ENCODE data around the gene SMC1A. TPM values are rescaled to one million over a fixed set of nuclear protein-coding genes. Genes with fewer than 3 reads are reported as not detected.

Gene SMC1A
- total RNA-seq, 1 donor from 2014 or later = 42.8 TPM

GRCh38 chrX:53340852-53341645, 81.4 kb downstream of the SMC1A start:
- DNase-seq (ENCODE audit: low spot score) = no peak
- Mint-ChIP-seq H3K36me3 (ENCODE audit: low read depth) (no peaks in the 10 kb centered on the region), H3K9me3 (ENCODE audit: low read depth) (no peaks in the 10 kb centered on the region), H3K27me3 (ENCODE audit: low read depth) (no peaks in the 10 kb centered on the region), H3K27ac (ENCODE audit: unreplicated experiment) (no peak overlapping the region), H3K4me1 (ENCODE audit: low read depth) (no peaks in the 10 kb centered on the region), H3K4me3 (ENCODE audit: unreplicated experiment) (no peak overlapping the region)
- TF ChIP-seq CTCF (IDR thresholded peaks at IDR 0.05) = no peak

- no peak for DNase-seq (ENCODE audit: low spot score)
- Mint-ChIP-seq H3K36me3 (ENCODE audit: low read depth) (no peaks in the 10 kb centered on the region), H3K27me3 (ENCODE audit: low read depth) (peaks cover 14% of the 10 kb centered on the region), H3K27ac (ENCODE audit: unreplicated experiment) (no peak overlapping the region), H3K4me1 (ENCODE audit: low read depth) (no peaks in the 10 kb centered on the region), H3K9me3 (ENCODE audit: low read depth) (peaks cover 2% of the 10 kb centered on the region), H3K4me3 (ENCODE audit: unreplicated experiment) (no peak overlapping the region)
- TF ChIP-seq CTCF (IDR thresholded peaks at IDR 0.05) = no peak
These were observed 85.4 kb downstream of the SMC1A start for GRCh38 chrX:53337101-53337500.

GRCh38 chrX:53333853-53334252, 88.6 kb downstream of the SMC1A start:
- TF ChIP-seq CTCF (IDR thresholded peaks at IDR 0.05) = no peak
- Mint-ChIP-seq H3K4me1 (ENCODE audit: low read depth) (no peaks in the 10 kb centered on the region), H3K9me3 (ENCODE audit: low read depth) (peaks cover 2% of the 10 kb centered on the region), H3K27me3 (ENCODE audit: low read depth) (peaks cover 14% of the 10 kb centered on the region), H3K27ac (ENCODE audit: unreplicated experiment) (no peak overlapping the region), H3K36me3 (ENCODE audit: low read depth) (no peaks in the 10 kb centered on the region), H3K4me3 (ENCODE audit: unreplicated experiment) (no peak overlapping the region)
- DNase-seq (ENCODE audit: low spot score) = no peak

DNA sequence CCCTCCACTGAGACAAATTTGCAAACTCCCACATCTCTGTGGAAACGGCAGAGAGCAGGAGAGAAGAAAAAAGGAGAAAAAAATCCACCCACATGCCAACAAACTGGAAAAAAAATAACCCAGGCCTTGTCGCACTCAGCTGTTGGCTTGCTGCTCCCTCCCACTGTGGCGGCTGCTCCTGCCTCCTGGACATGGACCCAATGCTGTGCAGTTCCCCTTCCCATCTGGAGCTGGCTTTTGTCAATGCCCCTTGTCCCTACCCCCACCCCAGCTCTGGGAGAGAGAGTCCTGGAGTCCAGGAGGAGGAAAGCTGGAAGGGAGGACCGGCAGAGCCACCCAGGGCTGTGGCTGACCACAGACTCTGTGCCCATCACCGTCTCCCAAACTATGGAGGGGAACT, 90.2 kb downstream of the SMC1A start:
- no peak for DNase-seq (ENCODE audit: low spot score)
- no peak for TF ChIP-seq CTCF (IDR thresholded peaks at IDR 0.05)
- peaks cover 2% of the 10 kb centered on the region for H3K9me3 Mint-ChIP-seq (ENCODE audit: low read depth)
- peaks cover 16% of the 10 kb centered on the region for H3K27me3 Mint-ChIP-seq (ENCODE audit: low read depth)
- no peaks in the 10 kb centered on the region for H3K36me3 Mint-ChIP-seq (ENCODE audit: low read depth)
- no peak overlapping the region for H3K4me3 Mint-ChIP-seq (ENCODE audit: unreplicated experiment)
- no peaks in the 10 kb centered on the region for H3K4me1 Mint-ChIP-seq (ENCODE audit: low read depth)
- no peak overlapping the region for H3K27ac Mint-ChIP-seq (ENCODE audit: unreplicated experiment)

- Mint-ChIP-seq H3K4me3 (ENCODE audit: unreplicated experiment) (no peak overlapping the region), H3K4me1 (ENCODE audit: low read depth) (no peaks in the 10 kb centered on the region), H3K27me3 (ENCODE audit: low read depth) (peaks cover 23% of the 10 kb centered on the region), H3K36me3 (ENCODE audit: low read depth) (no peaks in the 10 kb centered on the region), H3K27ac (ENCODE audit: unreplicated experiment) (no peak overlapping the region), H3K9me3 (ENCODE audit: low read depth) (peaks cover 2% of the 10 kb centered on the region)
- no peak for DNase-seq (ENCODE audit: low spot score)
- no peak for TF ChIP-seq CTCF (IDR thresholded peaks at IDR 0.05)
These were observed 92.1 kb downstream of the SMC1A start for GRCh38 chrX:53330331-53330730.
